HCT116 (cell line): Measurements from ENCODE around the gene PDE7B. TPM values are rescaled to one million over a fixed set of nuclear protein-coding genes. Genes with fewer than 3 reads are reported as not detected.

Source experiments
- ATAC-seq: fragments of 200-7000 bp; cut with Tn5 transposase; 2 replicates; pipeline ENCODE4 v1.9.1; 2020; ENCODE audit warnings: mild to moderate bottlenecking, moderate library complexity
- BruUV-seq: library from RNA; stranded (reverse); fragments of 400-500 nt; replicated peaks from 2 replicates; lab custom pipeline; 2021; lab: Mats Ljungman, UMichigan
- CTCF ChIA-PET: fragments of 300-600 bp; sonication (Branson Sonifier 250); formaldehyde crosslinking; loops from one replicate; lab custom pipeline; 2021; ENCODE audit warnings: antibody characterized with exemption; lab: Charles Lee
- POLR2A ChIA-PET: fragments of 300-600, 350-600 bp; sonication (Branson Sonifier 250); formaldehyde crosslinking; loops from one replicate; lab custom pipeline; 2021; ENCODE audit warnings: antibody characterized with exemption; lab: Charles Lee
- RAD21 ChIA-PET, 2 experiments: fragments of 300-600 bp; sonication (Branson Sonifier 250); formaldehyde crosslinking; loops; one replicate each; lab custom pipeline; 2023; ENCODE audit warnings: low total read pairs in 2 of 2; ENCODE audit not compliant: uncharacterized antibody in 2 of 2, unreplicated experiment in 2 of 2, low non-redundant PET in 1 of 2; lab: Charles Lee
- DNase-seq: peaks from one replicate; pipeline ENCODE4 v3.0.0-alpha.2; 2010; ENCODE audit warnings: low read depth, low spot score
- H2AFZ ChIP-seq: fragments of 200-600 bp; shearing (Covaris generic), sonication (generic); 2 replicates; pipeline ENCODE4 v1.6.1; 2017; ENCODE audit warnings: low read depth, mixed run types, mixed read lengths, antibody characterized with exemption, low read length; ENCODE audit not compliant: poor library complexity, severe bottlenecking
- H3K27ac ChIP-seq: 2 replicates; pipeline ENCODE4 v1.5.1; 2012; ENCODE audit warnings: low read depth, low read length
- H3K27me3 ChIP-seq: fragments of 200-600 bp; sonication (generic); 2 replicates; pipeline ENCODE4 v1.6.1; 2016; ENCODE audit warnings: mixed run types, low read length, mixed read lengths; ENCODE audit not compliant: insufficient read depth
- H3K36me3 ChIP-seq, 2 experiments: fragments of 200-500 bp in 1 of 2; fragments of 200-600 bp in 1 of 2; sonication (Bioruptor generic) in 1 of 2; sonication (generic) in 1 of 2; 2 replicates each; pipeline versions ENCODE4 v1.5.1 to v1.6.1; 2014 to 2016; ENCODE audit warnings: low read length in 2 of 2, inconsistent platforms in 1 of 2, mixed read lengths in 1 of 2, mixed run types in 1 of 2; ENCODE audit not compliant: insufficient read depth in 2 of 2, control insufficient read depth in 1 of 2
- H3K4me1 ChIP-seq, 2 experiments: fragments of 200-600 bp in 1 of 2; sonication (generic) in 1 of 2; 2 replicates each; pipeline versions ENCODE4 v1.5.1 to v1.6.1; 2012 to 2017; ENCODE audit warnings: low read length in 2 of 2, inconsistent platforms in 1 of 2, mild to moderate bottlenecking in 1 of 2, mixed read lengths in 1 of 2, mixed run types in 1 of 2, moderate library complexity in 1 of 2; ENCODE audit not compliant: insufficient read depth in 2 of 2, control insufficient read depth in 1 of 2
- H3K4me2 ChIP-seq: fragments of 200-600 bp; sonication (generic); 2 replicates; pipeline ENCODE4 v1.6.1; 2017; ENCODE audit warnings: mixed run types, low read length, mixed read lengths
- H3K4me3 ChIP-seq, 2 experiments: fragments of 200-600 bp in 1 of 2; sonication (generic) in 1 of 2; replicated peaks in 1 of 2; 2 replicates each; pipeline ENCODE4 v1.5.1; 2011 to 2016; ENCODE audit warnings: low read length in 2 of 2, control low read depth in 1 of 2, low read depth in 1 of 2, mild to moderate bottlenecking in 1 of 2, mixed read lengths in 1 of 2, mixed run types in 1 of 2
- H3K79me2 ChIP-seq: fragments of 200-600 bp; sonication (generic); 2 replicates; pipeline ENCODE4 v1.6.1; 2017; ENCODE audit warnings: mild to moderate bottlenecking, mixed run types, low read length, moderate library complexity, mixed read lengths; ENCODE audit not compliant: insufficient read depth
- H3K9ac ChIP-seq: fragments of 200-600 bp; sonication (generic); 2 replicates; pipeline ENCODE4 v1.6.1; 2016; ENCODE audit warnings: low read length, mixed read lengths
- H3K9me2 ChIP-seq: fragments of 200-600 bp; sonication (generic), shearing (Covaris generic); 2 replicates; pipeline ENCODE4 v1.6.1; 2017; ENCODE audit warnings: mixed run types, mild to moderate bottlenecking, moderate library complexity; ENCODE audit not compliant: insufficient read depth
- H3K9me3 ChIP-seq, 2 experiments: fragments of 200-500 bp in 1 of 2; fragments of 200-600 bp in 1 of 2; sonication (Bioruptor generic) in 1 of 2; sonication (generic) in 1 of 2; 2 replicates each; pipeline ENCODE4 v1.6.1; 2014 to 2017; ENCODE audit warnings: low read length in 2 of 2, mixed read lengths in 2 of 2, inconsistent platforms in 1 of 2, low read depth in 1 of 2, mild to moderate bottlenecking in 1 of 2, mixed run types in 1 of 2, moderate library complexity in 1 of 2; ENCODE audit not compliant: control insufficient read depth in 1 of 2, insufficient read depth in 1 of 2
- H4K20me1 ChIP-seq: fragments of 200-600 bp; sonication (generic), shearing (Covaris generic); 2 replicates; pipeline ENCODE4 v1.6.1; 2017; ENCODE audit warnings: mixed run types, mild to moderate bottlenecking, moderate library complexity; ENCODE audit not compliant: insufficient read depth
- EZH2phosphoT487 ChIP-seq: fragments of 200-600 bp; IDR thresholded peaks from 2 replicates; pipeline ENCODE4 v1.6.1; 2018; ENCODE audit warnings: antibody characterized with exemption, borderline replicate concordance
- FOSL1 ChIP-seq: IDR thresholded peaks from 2 replicates; pipeline ENCODE4 v1.6.1; 2012; ENCODE audit warnings: low read depth
- JUND ChIP-seq: IDR thresholded peaks from 2 replicates; pipeline ENCODE4 v1.6.1; 2012
- RAD21 ChIP-seq: IDR thresholded peaks from 2 replicates; pipeline ENCODE4 v1.6.1; 2012; ENCODE audit warnings: low read depth, mild to moderate bottlenecking
- TCF7L2 ChIP-seq: IDR thresholded peaks from 2 replicates; pipeline ENCODE4 v1.7.0; 2011; ENCODE audit warnings: borderline replicate concordance, inconsistent platforms; ENCODE audit not compliant: insufficient read depth, insufficient read length; ENCODE audit errors: extremely low read depth
- ZFX ChIP-seq: fragments of 450-650 bp; IDR thresholded peaks from 2 replicates; pipeline ENCODE4 v1.6.1; 2017
- ZNF274 ChIP-seq: fragments of 200-500 bp; sonication (Bioruptor generic); IDR thresholded peaks from 2 replicates; pipeline ENCODE4 v1.6.1; 2014; ENCODE audit warnings: mild to moderate bottlenecking, low read depth, low read length, inconsistent platforms
- intact Hi-C: fragments of 100-400 bp; cut with micrococcal nuclease; formaldehyde crosslinking; loops from 2 replicates; pipeline ENCODE4 v1.10.0; 2022
- total RNA-seq: library from RNA; stranded (reverse); gene quantifications from one replicate; pipeline ENCODE4 v1.2.1, GENCODE V29; 2021; ENCODE audit not compliant: unreplicated experiment
- TF ChIP-seq, protein P1 (sequence below): IDR thresholded peaks from 2 replicates; pipeline ENCODE4 v1.6.1; 2011; ENCODE audit warnings: mild to moderate bottlenecking, low read length, moderate library complexity; ENCODE audit not compliant: insufficient replicate concordance; ENCODE audit errors: extremely low read depth
- TF ChIP-seq, protein P2 (sequence below): IDR thresholded peaks from 2 replicates; pipeline ENCODE4 v1.6.1; 2012

Gene PDE7B
- total RNA-seq, 1 experiment from 2014 or later = 0.61 TPM

DNA sequence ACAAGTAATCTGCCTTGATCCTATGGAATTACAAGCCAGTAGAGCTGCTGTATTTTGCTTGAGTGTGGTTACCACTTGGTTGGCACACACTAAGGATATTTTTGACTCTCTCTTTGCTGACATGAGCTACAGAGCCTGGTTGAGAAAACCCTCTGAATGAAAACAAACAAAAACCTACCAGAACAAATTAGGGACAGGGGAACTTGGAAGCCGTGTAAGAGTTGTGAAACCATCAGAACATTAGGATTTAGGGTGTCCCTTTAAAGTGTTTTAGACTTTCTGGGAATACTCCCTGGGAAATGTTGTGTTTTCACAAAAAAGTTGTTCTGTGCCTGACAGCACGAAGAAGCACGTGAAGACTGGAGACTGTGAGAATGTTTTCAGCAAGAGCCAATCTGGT, 20.5 kb upstream of the PDE7B start:
- CTCF ChIA-PET = no interaction called here
- RAD21 ChIA-PET = no interaction called here
- TF ChIP-seq TCF7L2 (no peak), RAD21 (no peak), FOSL1 (no peak), JUND (no peak), ZFX (no peak), ZNF274 (no peak)
- TF ChIP-seq, protein P1, sequence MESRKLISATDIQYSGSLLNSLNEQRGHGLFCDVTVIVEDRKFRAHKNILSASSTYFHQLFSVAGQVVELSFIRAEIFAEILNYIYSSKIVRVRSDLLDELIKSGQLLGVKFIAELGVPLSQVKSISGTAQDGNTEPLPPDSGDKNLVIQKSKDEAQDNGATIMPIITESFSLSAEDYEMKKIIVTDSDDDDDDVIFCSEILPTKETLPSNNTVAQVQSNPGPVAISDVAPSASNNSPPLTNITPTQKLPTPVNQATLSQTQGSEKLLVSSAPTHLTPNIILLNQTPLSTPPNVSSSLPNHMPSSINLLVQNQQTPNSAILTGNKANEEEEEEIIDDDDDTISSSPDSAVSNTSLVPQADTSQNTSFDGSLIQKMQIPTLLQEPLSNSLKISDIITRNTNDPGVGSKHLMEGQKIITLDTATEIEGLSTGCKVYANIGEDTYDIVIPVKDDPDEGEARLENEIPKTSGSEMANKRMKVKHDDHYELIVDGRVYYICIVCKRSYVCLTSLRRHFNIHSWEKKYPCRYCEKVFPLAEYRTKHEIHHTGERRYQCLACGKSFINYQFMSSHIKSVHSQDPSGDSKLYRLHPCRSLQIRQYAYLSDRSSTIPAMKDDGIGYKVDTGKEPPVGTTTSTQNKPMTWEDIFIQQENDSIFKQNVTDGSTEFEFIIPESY = no peak
- DNase-seq = no peak
- no peaks in the 10 kb centered on the region for H3K36me3 ChIP-seq
- H4K20me1 ChIP-seq = no peaks in the 10 kb centered on the region
- no TSS peak for BruUV-seq
- no peak overlapping the region for H3K4me2 ChIP-seq
- H3K27ac ChIP-seq = no peak overlapping the region
- no peak for ATAC-seq
- H3K79me2 ChIP-seq = no peaks in the 10 kb centered on the region
- H3K9me3 ChIP-seq = no peaks in the 10 kb centered on the region
- no peak overlapping the region for H3K4me3 ChIP-seq
- H3K9ac ChIP-seq = no peak overlapping the region
- H2AFZ ChIP-seq = no peak overlapping the region
- POLR2A ChIA-PET = no interaction called here
- intact Hi-C loops = no loop called here
- no peaks in the 10 kb centered on the region for H3K4me1 ChIP-seq
- H3K27me3 ChIP-seq = no peaks in the 10 kb centered on the region
- H3K9me2 ChIP-seq = no peaks in the 10 kb centered on the region

DNA sequence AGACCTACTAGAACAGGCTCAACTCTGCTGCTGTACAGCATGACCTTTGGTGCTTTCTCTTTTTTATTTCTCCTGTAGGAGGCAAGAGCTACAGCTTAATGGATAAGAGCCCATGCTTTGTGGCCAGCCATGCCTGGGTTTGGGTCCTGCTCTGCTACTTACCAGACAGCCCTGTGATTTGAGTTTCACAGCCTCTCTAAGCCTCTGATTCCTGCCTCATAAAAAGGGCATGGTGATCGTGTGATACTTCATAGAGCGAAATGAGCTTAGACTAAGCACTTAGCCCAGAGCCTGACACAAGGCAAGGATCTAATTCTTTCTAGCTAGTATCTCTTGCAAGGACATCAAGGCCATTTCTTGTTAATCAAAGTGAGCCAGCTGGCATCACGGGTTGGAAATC, 19.3 kb upstream of the PDE7B start:
- RAD21 ChIA-PET = no interaction called here
- BruUV-seq = no TSS peak
- intact Hi-C loops = no loop called here

More for the DNA sequence above, 19.3 kb upstream of the PDE7B start:
- no peaks in the 10 kb centered on the region for H3K4me1 ChIP-seq
- H3K36me3 ChIP-seq = no peaks in the 10 kb centered on the region
- H3K9ac ChIP-seq = no peak overlapping the region
- H3K9me3 ChIP-seq = no peaks in the 10 kb centered on the region
- ChIA-PET CTCF (no interaction called here), POLR2A (no interaction called here)
- H3K79me2 ChIP-seq = no peaks in the 10 kb centered on the region
- H3K9me2 ChIP-seq = no peaks in the 10 kb centered on the region
- H3K4me3 ChIP-seq = no peak overlapping the region
- H4K20me1 ChIP-seq = no peaks in the 10 kb centered on the region
- TF ChIP-seq EZH2phosphoT487 = no peak
- TF ChIP-seq, protein P2, sequence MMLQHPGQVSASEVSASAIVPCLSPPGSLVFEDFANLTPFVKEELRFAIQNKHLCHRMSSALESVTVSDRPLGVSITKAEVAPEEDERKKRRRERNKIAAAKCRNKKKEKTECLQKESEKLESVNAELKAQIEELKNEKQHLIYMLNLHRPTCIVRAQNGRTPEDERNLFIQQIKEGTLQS = no peak
- no peak overlapping the region for H3K4me2 ChIP-seq
- no peak overlapping the region for H3K27ac ChIP-seq
- H2AFZ ChIP-seq = no peak overlapping the region
- ATAC-seq (no peak), DNase-seq (no peak)
- H3K27me3 ChIP-seq = no peaks in the 10 kb centered on the region
